GM23248 (cell line): ENCODE measurements around the gene JPT2. TPM values are rescaled to one million over a fixed set of nuclear protein-coding genes. Genes with fewer than 3 reads are reported as not detected.

Source experiments
- DNase-seq: peaks from one replicate; pipeline ENCODE4 v3.0.0-alpha.2; 2015
- H2AFZ ChIP-seq: fragments of 200-600 bp; sonication (generic); 2 replicates; pipeline ENCODE4 v1.6.1; 2016; ENCODE audit warnings: antibody characterized with exemption
- H3F3A ChIP-seq: fragments of 200-600 bp; sonication (generic); 2 replicates; pipeline ENCODE4 v1.6.1; 2016; ENCODE audit warnings: mild to moderate bottlenecking, antibody characterized with exemption, mixed run types; ENCODE audit not compliant: insufficient read depth
- H3K27ac ChIP-seq: fragments of 200-600 bp; sonication (generic); 2 replicates; pipeline ENCODE4 v1.5.1; 2016; ENCODE audit warnings: mild to moderate bottlenecking
- H3K27me3 ChIP-seq: fragments of 200-600 bp; sonication (generic); replicated peaks from 2 replicates; pipeline ENCODE4 v1.6.1; 2016; ENCODE audit warnings: mild to moderate bottlenecking; ENCODE audit not compliant: insufficient read depth
- H3K36me3 ChIP-seq: fragments of 200-600 bp; sonication (generic); 2 replicates; pipeline ENCODE4 v1.6.1; 2016; ENCODE audit warnings: low read depth, mild to moderate bottlenecking
- H3K4me1 ChIP-seq: fragments of 200-600 bp; sonication (generic); 2 replicates; pipeline ENCODE4 v1.6.1; 2016; ENCODE audit warnings: mild to moderate bottlenecking; ENCODE audit not compliant: insufficient read depth
- H3K4me2 ChIP-seq: fragments of 200-600 bp; sonication (generic); one replicate; pipeline ENCODE4 v1.6.1; 2016; ENCODE audit warnings: mild to moderate bottlenecking; ENCODE audit not compliant: unreplicated experiment
- H3K4me3 ChIP-seq: fragments of 200-600 bp; sonication (generic); 2 replicates; pipeline ENCODE4 v1.5.1; 2016; ENCODE audit warnings: mild to moderate bottlenecking
- H3K79me2 ChIP-seq: fragments of 200-600 bp; sonication (generic); 2 replicates; pipeline ENCODE4 v1.6.1; 2016; ENCODE audit warnings: mild to moderate bottlenecking; ENCODE audit not compliant: insufficient read depth
- H3K9ac ChIP-seq: fragments of 200-600 bp; sonication (generic); 2 replicates; pipeline ENCODE4 v1.6.1; 2016; ENCODE audit warnings: mild to moderate bottlenecking
- H3K9me2 ChIP-seq: fragments of 200-600 bp; sonication (generic); 2 replicates; pipeline ENCODE4 v1.6.1; 2016; ENCODE audit warnings: mixed run types, mild to moderate bottlenecking, moderate library complexity; ENCODE audit not compliant: insufficient read depth
- H3K9me3 ChIP-seq: fragments of 200-600 bp; sonication (generic); one replicate; pipeline ENCODE4 v1.6.1; 2017; ENCODE audit warnings: low read depth
- H4K20me1 ChIP-seq: fragments of 200-600 bp; sonication (generic); 2 replicates; pipeline ENCODE4 v1.6.0; 2016; ENCODE audit not compliant: insufficient read depth
- EZH2 ChIP-seq: fragments of 200-600 bp; sonication (generic); IDR thresholded peaks from 2 replicates; pipeline ENCODE4 v1.6.1; 2018; ENCODE audit warnings: antibody characterized with exemption, mild to moderate bottlenecking; ENCODE audit not compliant: insufficient read depth, poor library complexity, severe bottlenecking
- EZH2phosphoT487 ChIP-seq: fragments of 200-600 bp; sonication (generic); IDR thresholded peaks from 2 replicates; pipeline ENCODE4 v1.6.1; 2018; ENCODE audit warnings: antibody characterized with exemption, moderate library complexity, mild to moderate bottlenecking, low read depth; ENCODE audit not compliant: insufficient read depth
- WGBS, 2 experiments: methylation state at CpG; one replicate each; pipeline ENCODE4 v1.1.6; 2015 to 2017; ENCODE audit warnings: low lambda C conversion rate in 2 of 2, low coverage in 1 of 2; ENCODE audit errors: missing lambda C conversion rate in 2 of 2; 5-methylcytosine and 5-hydroxymethylcytosine counted together
- in situ Hi-C: fragments of 300-500 bp; cut with MboI; formaldehyde crosslinking; loops from 2 replicates; pipeline ENCODE4 v1.15.0; 2020
- polyA plus RNA-seq: library from polyadenylated mRNA; unstranded; fragments of >200 nt; fragmentation: Nextera tagmentation; extraction: Ambion mirVana; gene quantifications from 2 replicates; pipeline ENCODE4 v1.2.1, GENCODE V29; 2016
- total RNA-seq: library from RNA; depleted of rRNA; stranded (reverse); fragments of >200 nt; shearing (Covaris generic); gene quantifications from 2 replicates; pipeline ENCODE4 v1.2.3, GENCODE V29; 2014

The JPT2 gene
- total and polyA plus RNA-seq, 2 experiments from 2014 or later: 8.0 to 51.8 TPM

DNA sequence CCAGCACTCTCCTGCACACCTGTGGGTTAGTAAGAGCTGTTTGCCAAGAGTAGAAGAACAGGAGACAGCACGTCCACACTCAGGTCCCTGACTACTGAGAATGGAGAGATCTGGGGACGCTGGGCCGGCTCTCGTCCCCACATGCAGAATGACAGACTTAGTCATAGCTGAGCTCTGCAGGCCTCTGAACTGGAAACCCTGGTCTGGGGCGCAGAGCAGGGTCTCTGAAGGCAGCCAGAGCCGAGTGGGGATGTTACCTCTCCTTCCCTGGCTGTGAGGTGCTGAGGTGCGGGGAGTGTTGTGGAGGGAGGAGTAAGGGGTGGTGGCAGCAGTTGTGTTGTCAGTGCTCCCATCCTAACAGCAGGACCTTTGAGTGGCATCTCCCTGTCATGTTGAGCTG lies 7.2 kb upstream of the JPT2 start:
- peaks cover 22% of the 10 kb centered on the region; the same call in 1 of the 2 replicates for H3K36me3 ChIP-seq
- peaks cover 7% of the 10 kb centered on the region for H3K4me1 ChIP-seq
- no peak overlapping the region for H2AFZ ChIP-seq
- no peak overlapping the region for H3K4me3 ChIP-seq
- H3F3A ChIP-seq: no peaks in the 10 kb centered on the region
- no peak overlapping the region for H3K27ac ChIP-seq
- no peaks in the 10 kb centered on the region for H3K9me3 ChIP-seq
- no peaks in the 10 kb centered on the region for H3K27me3 ChIP-seq
- H3K79me2 ChIP-seq: no peaks in the 10 kb centered on the region
- H4K20me1 ChIP-seq: no peaks in the 10 kb centered on the region
- TF ChIP-seq EZH2 (no peak), EZH2phosphoT487 (no peak)
- no peaks in the 10 kb centered on the region for H3K9me2 ChIP-seq
- DNase-seq: no peak
- no peak overlapping the region for H3K9ac ChIP-seq
- 99 to 100% methylated on average over 7 of the region's 7 CpGs for WGBS, 2 experiments
- in situ Hi-C loops: no loop called here
- H3K4me2 ChIP-seq: no peak overlapping the region

GRCh38 chr16:1673424-1674151 lies 4.5 kb upstream of the JPT2 start:
- Histone ChIP-seq H2AFZ (no peak overlapping the region), H3K4me3 (no peak overlapping the region), H3K36me3 (peaks cover 31% of the 10 kb centered on the region; the same call in 1 of the 2 replicates), H3K27me3 (no peaks in the 10 kb centered on the region), H3K27ac (no peak overlapping the region), H3K9ac (no peak overlapping the region), H3K79me2 (peaks cover 2% of the 10 kb centered on the region), H3F3A (peaks cover 14% of the 10 kb centered on the region; the same call in 1 of the 2 replicates), H3K4me1 (peaks cover 7% of the 10 kb centered on the region), H3K9me2 (no peaks in the 10 kb centered on the region), H4K20me1 (0 out of 2 replicates have a peak, but pooled peaks cover 3% of the 10 kb centered on the region), H3K4me2 (no peak overlapping the region), H3K9me3 (no peaks in the 10 kb centered on the region)
- DNase-seq: no peak
- in situ Hi-C loops: no loop called here
- 92 to 94% methylated on average over 26 of the region's 26 CpGs for WGBS, 2 experiments
- TF ChIP-seq EZH2: no peak
- TF ChIP-seq EZH2phosphoT487: no peak

GRCh38 chr16:1674306-1674705 lies 3.8 kb upstream of the JPT2 start:
- 87 to 91% methylated on average over 7 of the region's 7 CpGs for WGBS, 2 experiments
- no peak overlapping the region for H3K4me3 ChIP-seq
- in situ Hi-C loops: no loop called here
- peaks cover 31% of the 10 kb centered on the region; the same call in 1 of the 2 replicates for H3K36me3 ChIP-seq
- H3F3A ChIP-seq: peaks cover 14% of the 10 kb centered on the region; the same call in 1 of the 2 replicates
- H2AFZ ChIP-seq: no peak overlapping the region
- 0 out of 2 replicates have a peak, but pooled peaks cover 3% of the 10 kb centered on the region for H4K20me1 ChIP-seq
- H3K27ac ChIP-seq: no peak overlapping the region
- TF ChIP-seq EZH2phosphoT487: no peak
- no peak for TF ChIP-seq EZH2
- no peak overlapping the region for H3K4me2 ChIP-seq
- H3K9ac ChIP-seq: no peak overlapping the region
- H3K79me2 ChIP-seq: peaks cover 9% of the 10 kb centered on the region
- no peaks in the 10 kb centered on the region for H3K9me3 ChIP-seq
- H3K27me3 ChIP-seq: no peaks in the 10 kb centered on the region
- peaks cover 11% of the 10 kb centered on the region for H3K4me1 ChIP-seq
- DNase-seq: peak; percentile 19
- H3K9me2 ChIP-seq: no peaks in the 10 kb centered on the region

GRCh38 chr16:1674751-1675664 lies 3.1 kb upstream of the JPT2 start:
- H3K4me3 ChIP-seq: no peak overlapping the region
- no peak overlapping the region for H3K9ac ChIP-seq
- H3K4me2 ChIP-seq: peak overlapping the region; percentile 10
- peaks cover 11% of the 10 kb centered on the region for H3K4me1 ChIP-seq
- H3K9me2 ChIP-seq: no peaks in the 10 kb centered on the region
- WGBS, 2 experiments: 81% methylated on average over 19 of the region's 19 CpGs
- 0 out of 2 replicates have a peak overlapping the region, but pooled peaks have one; percentile 16 for H3K27ac ChIP-seq
- TF ChIP-seq EZH2phosphoT487 (no peak), EZH2 (no peak)
- 0 out of 2 replicates have a peak, but pooled peaks cover 3% of the 10 kb centered on the region for H4K20me1 ChIP-seq
- in situ Hi-C loops: no loop called here
- H3K9me3 ChIP-seq: no peaks in the 10 kb centered on the region
- peaks cover 14% of the 10 kb centered on the region; the same call in 1 of the 2 replicates for H3F3A ChIP-seq
- peaks cover 16% of the 10 kb centered on the region for H3K79me2 ChIP-seq
- H2AFZ ChIP-seq: no peak overlapping the region
- peak; percentile 85 for DNase-seq
- H3K36me3 ChIP-seq: peaks cover 28% of the 10 kb centered on the region; the same call in 1 of the 2 replicates
- H3K27me3 ChIP-seq: no peaks in the 10 kb centered on the region
